Astrocyte (in vitro differentiated cells and primary cell): ENCODE results near the gene LHFPL4. TPM values are rescaled to one million over a fixed set of nuclear protein-coding genes. Genes with fewer than 3 reads are reported as not detected.
"Not testable (repeated sequence)": the region's sequence is repeated elsewhere in the genome, so short reads cannot be mapped to it uniquely, and the experiment has no call there.

Source experiments
- DNase-seq: peaks from one replicate; pipeline ENCODE4 v3.0.0-alpha.2; 2010; ENCODE audit warnings: low read depth
- FAIRE-seq: peaks from 2 replicates; lab custom pipeline; 2011; peaks lifted over from hg19 to GRCh38; lab: Jason Lieb, UNC
- H2AFZ ChIP-seq: 2 replicates; pipeline ENCODE4 v1.6.0; 2012; ENCODE audit warnings: low read depth, low read length, inconsistent platforms
- H3K27ac ChIP-seq: 2 replicates; pipeline ENCODE4 v1.5.1; 2011; ENCODE audit warnings: low read depth, low read length, inconsistent platforms
- H3K27me3 ChIP-seq: 2 replicates; pipeline ENCODE4 v1.6.0; 2011; ENCODE audit warnings: low read length, inconsistent platforms; ENCODE audit not compliant: insufficient read depth
- H3K36me3 ChIP-seq: 2 replicates; pipeline ENCODE4 v1.5.1; 2011; ENCODE audit warnings: low read length, inconsistent platforms; ENCODE audit not compliant: insufficient read depth
- H3K4me1 ChIP-seq: 2 replicates; pipeline ENCODE4 v1.5.1; 2011; ENCODE audit warnings: low read length, inconsistent platforms; ENCODE audit not compliant: insufficient read depth
- H3K4me2 ChIP-seq: 2 replicates; pipeline ENCODE4 v1.6.0; 2012; ENCODE audit warnings: low read length, inconsistent platforms
- H3K4me3 ChIP-seq: 2 replicates; pipeline ENCODE4 v1.5.1; 2011; ENCODE audit warnings: low read depth, mild to moderate bottlenecking, low read length, inconsistent platforms; ENCODE audit not compliant: insufficient read depth
- H3K79me2 ChIP-seq: 2 replicates; pipeline ENCODE4 v1.6.0; 2012; ENCODE audit warnings: mild to moderate bottlenecking, low read length, inconsistent platforms; ENCODE audit not compliant: insufficient read depth
- H3K9ac ChIP-seq: 2 replicates; pipeline ENCODE4 v1.6.0; 2012; ENCODE audit warnings: mild to moderate bottlenecking, low read length, inconsistent platforms
- H3K9me3 ChIP-seq: 2 replicates; pipeline ENCODE4 v1.5.1; 2012; ENCODE audit warnings: low read depth, mild to moderate bottlenecking, low read length, inconsistent platforms; ENCODE audit not compliant: insufficient read depth
- H4K20me1 ChIP-seq: 2 replicates; pipeline ENCODE4 v1.6.0; 2012; ENCODE audit warnings: low read length, inconsistent platforms; ENCODE audit not compliant: insufficient read depth
- H3K27ac Mint-ChIP-seq: one replicate; pipeline ENCODE4 v1.8.0; 2021; ENCODE audit warnings: mild to moderate bottlenecking, mixed read lengths; ENCODE audit not compliant: unreplicated experiment
- H3K27me3 Mint-ChIP-seq: one replicate; pipeline ENCODE4 v1.8.0; 2021; ENCODE audit warnings: low read depth, mixed read lengths; ENCODE audit not compliant: unreplicated experiment
- H3K36me3 Mint-ChIP-seq: one replicate; pipeline ENCODE4 v1.8.0; 2021; ENCODE audit warnings: low read depth, mixed read lengths; ENCODE audit not compliant: unreplicated experiment
- H3K4me1 Mint-ChIP-seq: one replicate; pipeline ENCODE4 v1.8.0; 2021; ENCODE audit warnings: low read depth, mixed read lengths; ENCODE audit not compliant: unreplicated experiment
- H3K4me3 Mint-ChIP-seq: one replicate; pipeline ENCODE4 v1.8.0; 2021; ENCODE audit warnings: mild to moderate bottlenecking, moderate library complexity, mixed read lengths; ENCODE audit not compliant: unreplicated experiment
- H3K9me3 Mint-ChIP-seq: one replicate; pipeline ENCODE4 v1.8.0; 2021; ENCODE audit warnings: mild to moderate bottlenecking, mixed read lengths; ENCODE audit not compliant: unreplicated experiment
- EZH2 ChIP-seq: IDR thresholded peaks from 2 replicates; pipeline ENCODE4 v1.6.1; 2012; ENCODE audit warnings: mild to moderate bottlenecking, low read length, inconsistent platforms; ENCODE audit not compliant: insufficient read depth
- total RNA-seq: library from RNA; stranded (reverse); gene quantifications from 2 replicates; pipeline ENCODE4 v1.2.1, GENCODE V29; 2021
- TF ChIP-seq, protein P1 (sequence below): IDR thresholded peaks from 2 replicates; pipeline ENCODE4 v1.5.1; 2011; ENCODE audit warnings: low read depth, mild to moderate bottlenecking, inconsistent platforms, low read length, moderate library complexity; ENCODE audit not compliant: insufficient read depth

Gene LHFPL4
- total RNA-seq, 1 donor from 2014 or later, result 0.11 TPM

DNA sequence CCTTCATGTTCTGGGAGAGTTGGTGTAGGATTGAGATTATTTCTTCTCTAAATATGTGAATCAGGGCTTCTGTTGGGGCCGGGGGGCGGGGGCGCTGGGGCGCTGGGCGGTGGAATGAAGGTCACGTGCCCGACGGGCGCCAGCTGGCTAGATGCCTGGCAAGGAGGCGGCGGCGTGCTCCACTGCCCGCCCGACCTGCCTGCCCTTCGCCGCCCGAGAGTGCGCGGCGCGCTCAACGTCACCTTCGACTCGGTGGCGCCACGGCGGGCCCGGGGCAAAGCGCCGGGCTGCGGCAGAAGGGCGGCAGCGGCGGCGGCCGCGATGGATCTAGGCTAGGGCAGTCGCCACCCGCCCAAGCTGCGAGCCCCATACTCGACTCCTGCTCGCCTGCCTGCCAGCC, 47.0 kb upstream of the LHFPL4 start:
- no peak overlapping the region for H3K4me3 ChIP-seq
- no peak for FAIRE-seq

DNA sequence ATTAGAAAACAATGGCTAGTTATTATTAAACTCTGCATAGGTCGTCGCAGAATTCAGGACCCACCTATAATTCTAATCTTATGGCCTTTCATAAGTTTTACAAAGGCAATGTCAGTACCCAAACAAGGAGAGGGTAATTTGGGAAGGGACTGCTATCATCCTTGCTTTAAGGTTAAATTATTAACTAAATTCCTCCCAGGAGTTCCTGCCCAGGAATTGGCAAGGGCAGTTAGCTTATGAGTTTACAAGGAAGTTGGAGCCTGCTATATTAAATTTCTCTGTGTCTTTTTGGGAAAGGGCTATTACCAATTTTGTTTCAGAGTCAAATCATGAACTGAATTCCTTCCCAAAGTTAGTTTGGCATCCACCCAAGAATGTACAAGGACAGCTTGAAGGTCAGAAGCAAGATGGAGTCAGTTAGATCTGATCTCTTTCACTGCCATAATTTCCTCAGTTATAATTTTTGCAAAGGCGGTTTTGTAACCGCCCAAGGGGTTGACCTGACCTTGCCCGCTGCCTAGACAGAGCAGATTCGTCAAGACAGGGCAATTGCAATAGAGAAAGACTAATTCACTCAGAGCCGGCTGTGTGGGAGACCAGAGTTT, 45.3 kb upstream of the LHFPL4 start:
- no peak for DNase-seq
- Histone ChIP-seq H3K4me3 (no peak overlapping the region), H3K27ac (no peak overlapping the region), H3K27me3 (peaks cover 2% of the 10 kb centered on the region), H3K9me3 (no peaks in the 10 kb centered on the region), H3K4me2 (no peak overlapping the region), H2AFZ (no peak overlapping the region), H3K9ac (no peak overlapping the region), H3K79me2 (no peaks in the 10 kb centered on the region), H4K20me1 (no peaks in the 10 kb centered on the region), H3K4me1 (no peaks in the 10 kb centered on the region), H3K36me3 (no peaks in the 10 kb centered on the region)
- no peak for FAIRE-seq
- no peak for TF ChIP-seq EZH2
- TF ChIP-seq, protein P1, sequence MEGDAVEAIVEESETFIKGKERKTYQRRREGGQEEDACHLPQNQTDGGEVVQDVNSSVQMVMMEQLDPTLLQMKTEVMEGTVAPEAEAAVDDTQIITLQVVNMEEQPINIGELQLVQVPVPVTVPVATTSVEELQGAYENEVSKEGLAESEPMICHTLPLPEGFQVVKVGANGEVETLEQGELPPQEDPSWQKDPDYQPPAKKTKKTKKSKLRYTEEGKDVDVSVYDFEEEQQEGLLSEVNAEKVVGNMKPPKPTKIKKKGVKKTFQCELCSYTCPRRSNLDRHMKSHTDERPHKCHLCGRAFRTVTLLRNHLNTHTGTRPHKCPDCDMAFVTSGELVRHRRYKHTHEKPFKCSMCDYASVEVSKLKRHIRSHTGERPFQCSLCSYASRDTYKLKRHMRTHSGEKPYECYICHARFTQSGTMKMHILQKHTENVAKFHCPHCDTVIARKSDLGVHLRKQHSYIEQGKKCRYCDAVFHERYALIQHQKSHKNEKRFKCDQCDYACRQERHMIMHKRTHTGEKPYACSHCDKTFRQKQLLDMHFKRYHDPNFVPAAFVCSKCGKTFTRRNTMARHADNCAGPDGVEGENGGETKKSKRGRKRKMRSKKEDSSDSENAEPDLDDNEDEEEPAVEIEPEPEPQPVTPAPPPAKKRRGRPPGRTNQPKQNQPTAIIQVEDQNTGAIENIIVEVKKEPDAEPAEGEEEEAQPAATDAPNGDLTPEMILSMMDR, result no peak
- Mint-ChIP-seq H3K36me3 (no peaks in the 10 kb centered on the region), H3K9me3 (peaks cover 3% of the 10 kb centered on the region), H3K27me3 (peaks cover 11% of the 10 kb centered on the region), H3K27ac (no peak overlapping the region), H3K4me3 (no peak overlapping the region), H3K4me1 (no peaks in the 10 kb centered on the region)

More for the DNA sequence above, 47.0 kb upstream of the LHFPL4 start:
- no peak for TF ChIP-seq EZH2
- TF ChIP-seq, protein P1, result no peak
- H3K27me3 ChIP-seq, result peaks cover 2% of the 10 kb centered on the region
- H3K4me3 Mint-ChIP-seq, result no peak overlapping the region
- no peaks in the 10 kb centered on the region for H3K36me3 Mint-ChIP-seq
- H3K27ac Mint-ChIP-seq, result no peak overlapping the region
- H3K27ac ChIP-seq, result no peak overlapping the region
- H3K4me2 ChIP-seq, result peak overlapping the region; percentile 70
- H3K79me2 ChIP-seq, result no peaks in the 10 kb centered on the region
- H3K9me3 ChIP-seq, result no peaks in the 10 kb centered on the region
- H3K9ac ChIP-seq, result no peak overlapping the region
- DNase-seq, result no peak
- no peaks in the 10 kb centered on the region for H3K36me3 ChIP-seq
- H4K20me1 ChIP-seq, result no peaks in the 10 kb centered on the region
- peak overlapping the region; percentile 71 for H2AFZ ChIP-seq
- H3K4me1 Mint-ChIP-seq, result no peaks in the 10 kb centered on the region
- peaks cover 3% of the 10 kb centered on the region for H3K9me3 Mint-ChIP-seq
- H3K27me3 Mint-ChIP-seq, result peaks cover 9% of the 10 kb centered on the region
- H3K4me1 ChIP-seq, result no peaks in the 10 kb centered on the region

DNA sequence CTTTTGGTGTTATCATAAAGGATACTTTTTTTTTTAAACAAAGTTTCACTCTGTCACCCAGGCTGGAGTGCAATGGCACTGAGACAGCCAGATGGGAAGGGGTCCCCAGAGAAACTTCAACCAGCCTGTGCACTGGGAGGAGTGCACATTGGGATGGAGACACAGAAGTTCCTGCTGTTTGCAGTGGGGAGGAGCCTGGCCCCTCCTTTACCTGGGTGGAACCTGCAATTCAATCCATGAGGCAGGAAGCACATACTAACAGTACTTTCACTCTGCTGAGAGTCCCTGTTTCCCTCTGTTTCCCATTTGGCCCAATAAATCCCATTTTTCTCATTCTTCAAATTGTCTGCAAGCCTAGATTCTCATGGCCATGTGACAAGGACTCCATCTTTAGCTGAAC, 42.3 kb upstream of the LHFPL4 start:
- Mint-ChIP-seq H3K27me3 (peaks cover 11% of the 10 kb centered on the region), H3K9me3 (peaks cover 7% of the 10 kb centered on the region), H3K27ac (no peak overlapping the region), H3K4me3 (no peak overlapping the region), H3K36me3 (no peaks in the 10 kb centered on the region), H3K4me1 (no peaks in the 10 kb centered on the region)
- Histone ChIP-seq H3K4me2 (no peak overlapping the region), H3K27ac (no peak overlapping the region), H3K36me3 (no peaks in the 10 kb centered on the region), H3K79me2 (no peaks in the 10 kb centered on the region), H2AFZ (no peak overlapping the region), H3K9ac (no peak overlapping the region), H4K20me1 (no peaks in the 10 kb centered on the region), H3K4me1 (no peaks in the 10 kb centered on the region), H3K4me3 (no peak overlapping the region), H3K27me3 (peaks cover 2% of the 10 kb centered on the region), H3K9me3 (no peaks in the 10 kb centered on the region)
- TF ChIP-seq, protein P1, result no peak
- TF ChIP-seq EZH2, result no peak
- no peak for FAIRE-seq
- no peak for DNase-seq

DNA sequence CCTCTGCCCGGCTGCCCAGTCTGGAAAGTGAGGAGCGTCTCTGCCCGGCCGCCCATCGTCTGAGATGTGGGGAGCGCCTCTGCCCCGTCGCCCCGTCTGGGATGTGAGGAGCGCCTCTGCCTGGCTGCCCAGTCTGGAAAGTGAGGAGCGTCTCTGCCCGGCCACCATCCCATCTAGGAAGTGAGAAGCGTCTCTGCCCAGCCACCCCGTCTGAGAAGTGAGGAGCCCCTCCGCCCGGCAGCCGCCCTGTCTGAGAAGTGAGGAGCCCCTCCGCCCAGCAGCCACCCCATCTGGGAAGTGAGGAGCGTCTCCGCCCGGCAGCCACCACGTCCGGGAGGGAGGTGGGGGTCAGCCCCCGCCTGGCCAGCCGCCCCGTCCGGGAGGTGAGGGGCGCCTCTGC, 38.2 kb upstream of the LHFPL4 start:
- not testable (repeated sequence) for FAIRE-seq, H3K4me1 ChIP-seq

More for the DNA sequence above, 38.2 kb upstream of the LHFPL4 start:
- not testable (repeated sequence) for H3K79me2 ChIP-seq, H3K36me3 Mint-ChIP-seq, H3K27ac ChIP-seq, H3K4me3 Mint-ChIP-seq, DNase-seq, H3K9me3 Mint-ChIP-seq, H2AFZ ChIP-seq, H3K4me1 Mint-ChIP-seq, H3K27me3 Mint-ChIP-seq, H3K4me2 ChIP-seq, H3K9ac ChIP-seq, H3K27ac Mint-ChIP-seq, H4K20me1 ChIP-seq, H3K9me3 ChIP-seq, H3K27me3 ChIP-seq, H3K4me3 ChIP-seq, H3K36me3 ChIP-seq
